ENCODE results near the gene PILRA. TPM values are rescaled to one million over a fixed set of nuclear protein-coding genes. Genes with fewer than 3 reads are reported as not detected.
"Not testable (repeated sequence)": the region's sequence is repeated elsewhere in the genome, so short reads cannot be mapped to it uniquely, and the experiment has no call there.

Gene PILRA
- total and polyA plus RNA-seq, 9 donors, result 1.5 to 25.9 (median 4.8) TPM

- Histone ChIP-seq H3K27ac (no peak overlapping the region), H3K4me3 (no peak overlapping the region), H3K36me3 (no peaks in the 10 kb centered on the region), H3K9me3 (no peaks in the 10 kb centered on the region), H3K27me3 (no peaks in the 10 kb centered on the region), H3K4me1 (ENCODE audit: insufficient read depth) (no peaks in the 10 kb centered on the region)
- peak in 3 of 5 donors; percentile 8 to 25 (median 9) for DNase-seq
- TF ChIP-seq CTCF (IDR thresholded peaks at IDR 0.05) (no peak), EP300 (IDR thresholded peaks at IDR 0.05) (no peak), POLR2A (IDR thresholded peaks at IDR 0.05) (no peak)
- intact Hi-C loops (cut with DNase I), result no loop called here
- WGBS, 3 donors, result 88 to 94% (median 92%) methylated on average over 9 of the region's 9 CpGs
Measured at GRCh38 chr7:100443096-100443840, 70.0 kb downstream of the PILRA start.

- WGBS, 3 donors, result 34 to 37% (median 36%) methylated on average over 14 of the region's 14 CpGs
- H3K9me3 ChIP-seq, result no peaks in the 10 kb centered on the region
- DNase-seq, result peak in 3 of 5 donors; percentile 27 to 56 (median 33)
- TF ChIP-seq CTCF (IDR thresholded peaks at IDR 0.05), result no peak
- no peaks in the 10 kb centered on the region for H3K27me3 ChIP-seq
- no peaks in the 10 kb centered on the region for H3K36me3 ChIP-seq
- no peak overlapping the region for H3K4me3 ChIP-seq
- no peaks in the 10 kb centered on the region for H3K4me1 ChIP-seq (ENCODE audit: insufficient read depth)
- intact Hi-C loops (cut with DNase I), result no loop called here
- H3K27ac ChIP-seq, result no peak overlapping the region
Measured at GRCh38 chr7:100444311-100445278, 71.3 kb downstream of the PILRA start.

- whole genome bisulfite sequencing, 3 donors, result 63 to 68% (median 64%) methylated on average over 2 of the region's 2 CpGs
- DNase-seq, result peak in 1 of 5 donors; percentile 8
- Histone ChIP-seq H3K9me3 (no peaks in the 10 kb centered on the region), H3K4me3 (no peak overlapping the region), H3K27ac (no peak overlapping the region), H3K36me3 (no peaks in the 10 kb centered on the region), H3K27me3 (no peaks in the 10 kb centered on the region), H3K4me1 (ENCODE audit: insufficient read depth) (peaks cover 2% of the 10 kb centered on the region)
- intact Hi-C loops (cut with DNase I), result no loop called here
- TF ChIP-seq CTCF (IDR thresholded peaks at IDR 0.05), result no peak
- TF ChIP-seq POLR2A (IDR thresholded peaks at IDR 0.05), result no peak
- TF ChIP-seq EP300 (IDR thresholded peaks at IDR 0.05), result no peak
Measured at GRCh38 chr7:100446040-100446439, 72.8 kb downstream of the PILRA start.

- intact Hi-C loops (cut with DNase I); H3K27me3 ChIP-seq; H3K27ac ChIP-seq; H3K36me3 ChIP-seq; DNase-seq; H3K4me1 ChIP-seq (ENCODE audit: insufficient read depth); H3K9me3 ChIP-seq; H3K4me3 ChIP-seq: not testable (repeated sequence)
- WGBS, 3 donors, result 95 to 97% (median 95%) methylated on average over 8 of the region's 8 CpGs
Measured at GRCh38 chr7:100447363-100447762, 74.1 kb downstream of the PILRA start.
